Muscle of leg (tissue), 9 donors: ENCODE measurements around the gene BZW2. TPM values are rescaled to one million over a fixed set of nuclear protein-coding genes. Genes with fewer than 3 reads are reported as not detected.

Experiments
- polyA plus RNA-seq, 8 donors: library from polyadenylated mRNA; unstranded; fragments of 120-200 nt; gene quantifications; one replicate each; pipeline versions ENCODE4 v1.2.1 to v1.2.3, GENCODE V29; 2013; ENCODE audit warnings: inconsistent platforms in 1 of 8, low replicate concordance in 1 of 8; ENCODE audit not compliant: insufficient read length in 8 of 8, insufficient read depth in 1 of 8
- total RNA-seq: library from RNA; stranded (reverse); fragments of 120-200 nt; gene quantifications from one replicate; pipeline ENCODE4 v1.2.4, GENCODE V29; 2013

BZW2 gene
- total and polyA plus RNA-seq, 9 donors, result 119 to 186 (median 147) TPM

Other genes starting within 250 kb of the BZW2 start
- gene CRPPA, start 224.6 kb upstream of the BZW2 start, total RNA-seq, result 6.6 TPM
- 1 to 10 TPM; 2.1 to 5.3 (median 4.3) TPM for gene CRPPA, start 224.6 kb upstream of the BZW2 start, polyA plus RNA-seq
- gene SOSTDC1, start 180.4 kb upstream of the BZW2 start, total RNA-seq, result 19.8 TPM
- 10 to 100 TPM in 4 of 8 donors, 1 to 10 TPM in 4; 6.7 to 35.8 (median 11.4) TPM for gene SOSTDC1, start 180.4 kb upstream of the BZW2 start, polyA plus RNA-seq
- not detected for gene LRRC72, start 119.4 kb upstream of the BZW2 start, total RNA-seq
- gene LRRC72, start 119.4 kb upstream of the BZW2 start, polyA plus RNA-seq, result not detected
- 31.9 TPM for gene ANKMY2, start 427 bp upstream of the BZW2 start, total RNA-seq
- gene ANKMY2, start 427 bp upstream of the BZW2 start, polyA plus RNA-seq, result 10 to 100 TPM; 18.9 to 26.0 (median 22.5) TPM
- gene TSPAN13, start 107.6 kb downstream of the BZW2 start, total RNA-seq, result 31.6 TPM
- gene TSPAN13, start 107.6 kb downstream of the BZW2 start, polyA plus RNA-seq, result 10 to 100 TPM; 44.9 to 85.3 (median 75.5) TPM
- 7.2 TPM for gene AGR2, start 158.8 kb downstream of the BZW2 start, total RNA-seq
- 10 to 100 TPM in 5 of 8 donors, 1 to 10 TPM in 3; 6.1 to 34.7 (median 11.9) TPM for gene AGR2, start 158.8 kb downstream of the BZW2 start, polyA plus RNA-seq
- not detected for gene AGR3, start 235.8 kb downstream of the BZW2 start, total RNA-seq
- gene AGR3, start 235.8 kb downstream of the BZW2 start, polyA plus RNA-seq, result 1 to 10 TPM in 2 of 8 donors, under 1 TPM in 1, not detected in 5; 0.27 to 9.1 (median 1.1) TPM